Activated T-helper 9 cell treated with anti-CD3 and anti-CD28 coated beads, Interleukin-2, amount 50 U/mL, for 16 hours (primary cell): ENCODE measurements around the gene CYSTM1.

Experiments
- DNase-seq: peaks from one replicate; pipeline ENCODE4 v3.0.0-alpha.2; 2020; ENCODE audit warnings: low read depth

Gene CYSTM1

DNA sequence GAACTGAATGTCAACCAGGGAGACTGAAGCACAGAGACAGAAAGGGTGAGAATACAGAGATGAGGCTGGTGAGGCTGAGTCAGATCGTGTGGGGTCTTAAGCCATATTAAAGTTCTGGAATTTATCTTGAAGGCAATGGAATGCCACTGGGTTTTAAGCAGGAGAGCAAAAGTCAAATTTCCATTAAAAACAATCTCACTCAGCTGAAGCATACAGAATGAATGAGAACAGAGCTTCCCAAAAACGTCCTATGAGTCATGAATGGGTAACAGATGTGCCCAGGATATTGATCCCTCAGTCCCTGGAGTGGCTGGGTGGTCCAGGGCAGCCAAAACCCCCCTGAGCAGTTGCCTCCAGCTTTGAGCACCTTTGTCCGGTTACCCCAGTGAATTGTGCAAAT is 83.0 kb downstream of the CYSTM1 start:
- no peak for DNase-seq

DNA sequence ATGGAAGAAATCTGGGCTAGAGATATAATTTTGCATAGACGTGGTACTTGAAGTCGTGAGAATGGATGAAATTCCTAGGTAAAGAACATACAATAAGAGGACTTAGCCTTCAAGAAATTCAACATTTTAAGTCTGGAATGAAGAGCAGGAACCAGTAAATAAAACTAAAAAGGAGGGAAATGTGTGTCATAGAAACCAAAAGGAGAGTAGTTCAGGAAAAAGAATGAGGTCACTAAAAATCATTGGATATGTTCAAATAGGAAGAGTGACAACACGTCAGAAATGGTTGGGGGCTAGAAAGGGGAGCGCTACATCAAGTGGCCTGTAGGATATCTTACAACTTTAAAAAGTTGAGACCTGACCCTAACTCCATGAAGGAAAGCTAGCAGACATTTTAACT is 83.9 kb downstream of the CYSTM1 start:
- DNase-seq = no peak

DNA sequence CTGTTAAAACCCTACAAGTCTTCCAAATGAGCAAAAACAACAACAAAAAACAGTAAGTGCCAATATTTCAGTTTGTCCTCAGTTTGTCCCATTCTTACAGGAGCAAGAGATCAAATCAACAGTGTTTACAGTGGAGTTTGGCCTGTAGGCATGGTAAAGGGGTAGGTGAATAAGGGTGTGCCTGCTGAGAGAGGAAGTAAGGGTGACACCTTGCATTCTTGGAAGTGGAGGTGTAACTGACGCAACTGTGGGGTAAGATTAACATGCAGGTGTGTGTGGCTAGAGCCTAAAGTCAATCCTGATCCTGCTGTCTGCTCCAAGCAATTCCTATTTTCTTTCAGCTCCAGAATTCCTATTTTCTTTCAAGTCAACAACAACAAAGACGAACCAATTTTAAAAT is 84.5 kb downstream of the CYSTM1 start:
- no peak for DNase-seq

DNA sequence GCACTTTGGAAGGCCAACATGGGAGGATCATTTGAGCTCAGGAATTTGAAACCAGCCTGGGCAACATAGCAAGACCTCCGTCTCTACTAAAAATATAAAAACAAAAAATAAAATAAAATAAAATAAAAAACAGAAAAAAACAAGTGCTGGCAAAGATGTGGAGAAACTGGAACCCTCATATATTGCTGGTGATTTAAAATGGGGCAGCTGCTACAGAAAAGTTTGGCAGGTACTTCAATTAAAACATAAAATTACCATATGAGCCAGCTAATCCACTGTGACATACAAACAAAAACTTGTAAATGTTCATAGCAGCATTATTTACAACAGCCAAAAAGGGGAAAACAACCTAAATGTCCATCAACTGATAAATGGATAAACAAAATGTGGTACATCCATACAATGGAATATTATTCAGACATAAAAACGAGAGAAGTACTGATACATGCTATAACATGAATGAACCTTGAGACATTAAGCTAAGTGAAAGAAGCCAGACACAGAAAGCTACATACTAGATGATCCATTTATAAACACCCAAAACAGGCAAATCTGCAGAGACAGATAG is 85.2 kb downstream of the CYSTM1 start:
- DNase-seq = no peak

DNA sequence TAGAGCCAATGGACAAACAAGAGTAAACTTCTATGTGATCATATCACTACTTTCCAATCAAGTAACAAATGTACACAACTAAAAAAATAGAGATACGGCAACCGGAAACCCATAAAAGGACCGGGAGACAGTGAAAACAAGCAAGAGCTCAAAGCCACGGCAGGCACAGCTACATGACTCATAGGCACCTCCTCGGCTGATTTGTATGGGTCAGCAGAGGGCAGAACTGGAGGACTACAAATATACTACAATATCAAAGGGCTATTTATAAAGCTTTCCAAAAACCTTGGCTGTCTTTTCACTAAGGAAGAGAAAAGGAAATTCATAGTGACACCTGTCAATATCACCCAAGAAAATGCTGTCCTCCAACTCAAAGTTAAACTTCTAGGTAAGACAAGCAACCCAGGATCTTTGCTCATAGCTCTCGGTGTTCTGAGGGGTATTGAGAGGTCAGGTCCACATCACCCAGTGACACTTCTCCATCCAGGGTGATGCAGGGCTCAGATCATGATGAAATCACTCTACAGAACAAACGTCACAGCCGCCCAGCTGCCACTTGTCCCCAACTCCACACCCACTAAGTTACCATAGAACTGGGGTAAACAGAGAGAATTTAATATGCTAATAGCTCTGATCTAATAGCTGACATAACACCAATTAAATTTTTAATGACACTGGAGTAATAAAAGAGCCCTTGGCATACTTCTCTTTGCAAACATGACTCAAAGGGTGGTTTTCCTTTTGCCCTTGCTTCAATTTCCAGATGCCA is 86.6 kb downstream of the CYSTM1 start:
- DNase-seq = no peak

DNA sequence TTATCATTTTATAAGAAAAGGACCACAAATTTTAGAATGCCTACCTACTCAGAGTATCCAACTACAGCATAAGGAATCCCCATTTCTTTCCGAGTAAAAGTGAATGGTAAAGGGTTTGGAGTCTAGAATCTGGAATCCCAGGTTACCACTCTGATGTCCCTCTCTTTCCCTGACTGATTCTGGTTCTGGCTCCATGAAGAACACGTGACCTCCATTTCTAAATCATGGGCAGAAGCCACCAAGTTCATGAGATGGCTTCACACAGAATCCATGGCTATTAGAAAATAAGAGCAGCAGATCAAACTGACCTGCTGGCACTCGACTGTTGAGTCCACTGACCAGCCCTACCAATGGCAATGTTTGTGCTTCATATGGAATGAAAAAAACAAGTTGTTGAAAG is 87.2 kb downstream of the CYSTM1 start:
- DNase-seq = no peak

DNA sequence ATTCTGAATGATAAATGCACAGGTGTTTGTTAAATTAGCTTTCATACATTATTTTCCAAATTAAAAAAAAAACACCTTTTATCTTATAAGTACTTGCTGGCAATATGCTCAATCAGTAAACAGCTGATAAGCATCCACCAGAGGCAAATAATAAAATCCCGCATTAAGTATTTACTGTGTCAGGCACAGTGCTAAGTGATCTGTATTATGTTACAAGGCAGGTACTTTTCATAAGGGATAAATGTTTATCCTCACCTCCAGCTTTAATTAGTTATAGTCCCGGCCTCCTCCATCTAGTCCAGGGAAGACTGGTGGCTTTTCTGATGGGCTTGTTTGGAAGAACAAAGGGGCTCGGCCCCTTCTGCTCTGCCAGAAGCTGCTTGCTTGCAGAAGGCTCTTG is 87.9 kb downstream of the CYSTM1 start:
- DNase-seq = no peak

DNA sequence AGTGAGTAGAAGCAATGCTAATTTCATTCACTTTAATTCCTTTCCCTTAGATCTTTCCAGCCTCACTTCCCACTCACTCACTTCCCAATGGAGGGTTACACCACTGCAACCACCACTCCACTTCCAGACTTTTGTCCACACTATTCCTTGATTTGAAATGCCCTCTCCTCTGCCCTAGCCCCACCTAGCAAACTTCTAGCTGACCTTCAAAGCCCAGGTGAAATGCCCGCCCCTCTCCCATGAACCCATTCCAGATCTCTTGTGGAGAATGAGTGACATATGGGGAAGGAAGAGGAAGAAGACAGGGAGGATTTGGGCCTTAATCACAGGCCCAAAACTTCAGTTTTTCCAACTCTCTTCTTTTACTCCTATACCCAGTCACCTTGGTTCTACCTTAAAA is 90.9 kb downstream of the CYSTM1 start:
- DNase-seq = no peak

DNA sequence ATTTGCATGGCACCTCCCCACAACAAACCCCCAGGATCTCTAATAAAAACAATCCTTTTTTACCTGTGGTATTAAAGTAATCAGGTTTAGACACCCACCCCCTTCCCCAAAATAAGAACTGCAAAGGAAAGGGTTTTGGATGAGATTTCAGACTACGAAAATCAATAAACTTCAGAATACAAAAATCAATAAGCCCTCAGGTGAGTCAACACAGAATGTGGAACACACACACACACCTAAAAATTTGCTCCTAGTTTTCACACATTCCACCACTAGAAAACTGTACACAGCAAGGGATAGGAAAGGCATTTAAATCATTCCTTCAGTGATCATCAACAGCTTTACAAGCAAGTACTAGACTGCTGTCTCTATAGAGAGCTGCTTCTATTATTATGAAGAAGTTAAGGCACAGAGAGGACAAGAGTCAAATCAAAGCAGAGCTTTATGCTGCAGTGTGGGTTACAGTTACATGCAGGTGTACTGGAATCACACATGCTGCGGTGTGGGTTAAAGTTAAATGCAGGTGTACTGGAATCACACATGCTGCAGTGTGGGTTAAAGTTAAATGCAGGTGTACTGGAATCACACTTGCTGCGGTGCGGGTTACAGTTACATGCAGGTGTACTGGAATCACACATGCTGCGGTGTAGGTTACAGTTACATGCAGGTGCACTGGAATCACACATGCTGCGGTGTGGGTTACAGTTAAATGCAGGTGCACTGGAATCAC is 91.6 kb downstream of the CYSTM1 start:
- no peak for DNase-seq

DNA sequence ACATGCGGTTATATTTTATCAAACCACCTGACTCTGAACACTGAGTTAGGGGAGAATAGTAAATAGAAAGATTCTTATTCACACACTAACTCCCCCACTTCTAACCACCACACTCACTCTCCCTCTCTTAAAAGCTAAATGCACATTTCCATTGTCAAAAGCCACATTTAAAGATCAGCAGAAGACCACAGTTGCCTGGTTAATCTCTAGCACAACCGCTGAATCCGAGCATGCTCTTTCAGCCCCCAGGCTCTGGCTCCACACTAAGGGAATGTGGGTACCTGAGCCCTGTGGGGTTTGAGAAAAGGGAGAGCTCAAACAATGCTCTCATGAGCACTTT is 92.2 kb downstream of the CYSTM1 start:
- no peak for DNase-seq

DNA sequence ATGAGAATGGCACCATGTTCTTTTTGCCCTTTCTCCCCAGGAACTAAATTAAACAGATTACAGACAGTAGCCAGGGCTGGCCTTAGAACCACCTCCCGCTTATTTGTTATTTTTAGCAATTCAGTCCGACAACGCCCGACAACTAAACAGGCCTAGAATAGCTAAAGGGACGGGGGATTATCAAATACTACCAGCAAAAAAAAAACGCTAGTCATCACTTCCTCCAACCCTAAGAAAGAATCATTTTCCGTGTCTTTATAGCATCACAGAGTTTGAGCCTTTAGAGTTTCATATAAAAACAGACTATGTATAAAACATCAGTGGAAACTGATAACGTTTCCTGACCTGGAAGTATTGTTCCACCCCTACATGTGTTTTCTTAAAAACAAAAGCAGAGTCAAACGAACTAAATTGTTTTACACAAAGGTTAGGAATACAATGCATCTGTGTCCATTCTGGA is 92.6 kb downstream of the CYSTM1 start:
- no peak for DNase-seq

DNA sequence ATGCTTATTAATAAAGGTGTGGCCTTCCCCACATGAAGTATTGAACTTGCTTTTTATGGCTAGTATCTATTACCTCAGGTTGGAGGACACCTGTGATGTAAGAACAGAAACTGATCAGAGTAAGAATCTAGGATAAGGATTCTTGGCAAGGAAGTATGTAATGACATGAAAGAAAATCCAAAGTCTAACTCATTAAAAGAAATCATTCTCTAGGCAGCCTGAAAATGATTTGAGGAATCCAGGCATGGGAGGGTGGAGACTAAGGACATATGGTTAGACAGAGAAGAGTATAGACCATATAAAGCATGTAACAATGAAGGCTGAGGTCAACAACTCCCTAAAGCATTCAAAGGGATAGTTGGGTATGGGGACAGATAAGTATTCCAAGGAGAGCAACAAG is 95.0 kb downstream of the CYSTM1 start:
- no peak for DNase-seq

DNA sequence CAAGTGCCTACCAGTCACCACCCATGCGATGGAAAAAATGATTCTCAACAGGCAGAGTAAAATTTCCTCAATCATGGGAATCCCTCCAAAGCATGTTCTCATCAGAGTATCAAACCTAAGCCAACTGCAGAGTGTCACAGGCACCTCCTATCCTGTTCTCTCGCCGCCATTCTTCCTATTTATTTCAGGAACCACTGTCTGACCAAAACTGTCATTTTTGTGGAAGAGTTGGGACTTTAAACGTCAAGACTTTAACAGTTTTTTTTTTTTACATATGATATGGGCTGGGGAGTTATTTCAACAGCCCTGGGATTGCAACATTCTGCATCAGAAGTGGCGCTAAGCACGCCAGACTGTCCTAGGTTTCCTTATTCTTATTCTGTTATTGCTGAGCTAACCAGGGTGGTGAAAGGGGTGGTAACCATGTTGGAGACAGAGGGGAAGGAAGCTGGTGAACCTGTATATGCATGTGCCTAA is 98.5 kb downstream of the CYSTM1 start:
- no peak for DNase-seq

DNA sequence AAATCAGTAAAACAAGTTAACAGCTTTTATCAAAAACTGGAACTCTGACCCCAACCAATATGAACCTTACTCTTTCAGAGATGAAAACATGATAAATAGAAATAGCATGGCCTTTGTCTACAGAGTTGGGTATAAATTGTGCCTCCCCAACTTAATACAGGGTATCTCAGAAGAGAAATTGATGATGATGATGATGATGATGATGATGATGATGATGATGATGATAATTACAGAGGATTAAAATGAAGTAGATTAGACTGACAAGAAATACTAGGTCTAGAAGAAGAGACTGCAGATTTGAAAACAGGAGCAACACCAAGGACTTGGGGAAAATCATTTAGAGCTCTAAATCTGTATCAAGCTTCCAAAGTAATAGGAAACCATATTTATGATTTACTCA is 100.8 kb downstream of the CYSTM1 start:
- no peak for DNase-seq

DNA sequence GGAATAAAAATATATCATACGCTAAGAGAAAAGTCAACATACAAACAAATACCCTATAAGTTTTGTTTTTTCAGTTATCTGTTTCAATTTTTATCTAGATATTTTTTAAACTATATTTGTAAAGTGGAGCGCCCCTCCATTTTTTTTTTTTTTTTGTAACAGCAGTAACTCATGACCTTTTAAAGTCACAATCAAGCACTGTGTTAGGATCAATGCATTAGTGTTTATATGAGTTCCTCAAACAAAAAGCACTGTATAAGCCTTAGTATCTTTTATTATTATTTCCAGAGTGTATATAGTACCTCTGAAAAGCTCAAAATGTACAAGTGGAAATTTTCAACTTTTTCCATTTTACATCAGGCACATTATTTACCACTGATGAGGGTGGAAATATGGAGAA is 107.3 kb downstream of the CYSTM1 start:
- DNase-seq = no peak

DNA sequence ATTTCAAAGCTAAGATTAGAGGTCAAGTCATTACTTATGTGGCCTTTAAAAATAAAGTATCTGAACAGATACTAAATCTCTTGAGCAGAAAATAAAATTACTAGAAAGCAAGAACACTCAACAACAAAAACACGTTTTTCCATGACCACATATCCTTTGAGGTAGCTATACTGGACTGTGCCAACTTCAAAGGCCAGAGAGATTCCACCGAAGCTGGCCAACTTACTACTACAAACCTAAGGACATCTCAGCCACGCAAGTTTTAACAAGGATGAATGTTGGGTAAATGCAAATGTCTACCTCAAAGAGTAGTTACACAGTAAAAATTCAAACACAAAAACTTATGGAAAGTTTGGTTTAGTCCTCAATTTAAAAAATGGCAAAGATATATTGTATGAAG is 109.0 kb downstream of the CYSTM1 start:
- DNase-seq = no peak

DNA sequence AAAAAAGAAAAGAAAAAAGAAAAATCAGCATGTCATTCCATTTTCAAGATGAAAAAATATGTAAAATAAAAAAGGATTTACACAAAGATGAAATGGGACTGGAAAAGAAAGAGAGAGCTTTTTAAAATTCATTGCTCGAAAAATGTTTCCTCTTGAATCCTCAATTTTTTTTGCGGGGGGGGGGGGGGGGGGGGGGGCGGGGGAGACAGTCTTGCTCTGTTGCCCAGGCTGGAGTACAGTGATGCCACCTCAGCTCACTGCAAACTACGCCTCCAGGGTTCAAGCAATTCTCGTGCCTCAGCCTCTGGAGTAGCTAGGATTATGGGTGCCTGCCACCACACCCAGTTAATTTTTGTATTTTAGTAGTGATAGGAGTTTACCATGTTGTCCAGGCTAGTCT is 111.4 kb downstream of the CYSTM1 start:
- DNase-seq = no peak

DNA sequence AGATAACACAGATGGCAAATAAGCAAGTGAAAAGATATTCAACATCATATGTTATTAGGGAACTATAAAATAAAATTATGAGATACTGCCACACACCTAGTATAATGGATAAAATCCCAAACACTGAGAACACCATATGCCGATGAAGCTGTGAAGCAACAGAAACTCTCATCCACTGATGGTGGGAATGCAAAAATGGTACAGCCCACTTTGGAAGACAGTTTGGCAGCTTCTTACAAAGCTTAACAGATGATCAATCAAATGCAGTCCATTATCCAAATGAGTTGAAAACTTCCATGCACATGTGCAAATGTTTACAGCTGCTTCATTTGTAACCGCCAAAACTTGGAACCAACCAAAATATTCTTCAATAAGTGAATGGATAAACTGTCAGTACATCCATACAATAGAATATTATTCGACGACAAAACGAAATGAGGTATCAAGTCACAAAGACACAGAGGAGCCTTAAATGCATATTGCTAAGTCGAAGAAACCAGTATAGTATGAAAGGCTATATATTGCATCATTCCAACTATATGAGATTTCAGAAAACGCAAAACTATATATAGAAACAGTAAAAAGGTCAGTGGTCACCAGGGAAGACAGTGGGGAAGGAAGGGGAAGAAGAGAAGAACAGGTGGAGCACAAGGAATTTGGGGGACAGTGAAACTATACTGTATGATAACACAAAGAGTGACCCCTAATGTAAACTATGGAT is 113.0 kb downstream of the CYSTM1 start:
- DNase-seq = no peak

DNA sequence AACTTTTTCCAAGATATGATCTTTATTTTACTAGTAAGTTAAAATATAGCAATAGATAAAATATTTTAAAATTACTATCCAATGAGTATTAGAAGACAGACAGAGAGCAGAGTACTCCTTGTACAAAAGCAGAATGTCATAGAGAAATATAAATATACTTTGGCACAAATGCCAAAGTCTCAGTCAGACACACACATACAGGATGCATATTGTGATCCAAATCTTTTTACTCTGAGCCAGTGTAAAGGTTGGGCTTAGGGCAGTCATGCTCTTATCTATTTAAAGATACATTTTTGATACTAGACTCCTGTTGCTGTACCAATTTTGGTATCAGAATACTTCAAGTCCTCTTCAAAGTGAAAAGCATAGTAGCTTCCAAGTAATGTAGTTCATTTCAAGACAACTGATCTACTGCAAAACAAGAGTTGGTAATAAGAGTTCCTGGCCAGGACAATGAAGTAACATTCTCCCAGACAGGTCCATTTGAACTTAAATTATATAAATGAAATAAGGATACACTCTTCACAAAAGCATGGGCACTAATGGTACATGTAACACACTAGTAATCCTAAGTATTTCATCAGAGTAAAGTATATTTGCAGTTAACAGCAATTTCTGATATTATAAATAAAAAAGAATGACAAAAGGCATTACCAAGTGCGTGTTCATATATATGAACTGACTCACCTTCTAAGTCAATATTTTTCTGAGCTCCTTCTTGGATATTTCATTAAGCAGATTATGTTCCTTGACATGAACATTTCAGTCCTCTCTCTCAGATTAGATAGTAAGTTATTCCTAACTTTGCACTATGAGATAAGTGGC is 117.4 kb downstream of the CYSTM1 start:
- no peak for DNase-seq
